GM18861 (cell line): Measurements from ENCODE around the gene RPH3AL.
"Not testable (repeated sequence)": the region's sequence is repeated elsewhere in the genome, so short reads cannot be mapped to it uniquely, and the experiment has no call there.

Source experiments
- ATAC-seq: cut with Tn5 transposase; IDR thresholded peaks from one replicate; pipeline ENCODE4 v1.9.1; 2021; ENCODE audit not compliant: unreplicated experiment

Gene RPH3AL

DNA sequence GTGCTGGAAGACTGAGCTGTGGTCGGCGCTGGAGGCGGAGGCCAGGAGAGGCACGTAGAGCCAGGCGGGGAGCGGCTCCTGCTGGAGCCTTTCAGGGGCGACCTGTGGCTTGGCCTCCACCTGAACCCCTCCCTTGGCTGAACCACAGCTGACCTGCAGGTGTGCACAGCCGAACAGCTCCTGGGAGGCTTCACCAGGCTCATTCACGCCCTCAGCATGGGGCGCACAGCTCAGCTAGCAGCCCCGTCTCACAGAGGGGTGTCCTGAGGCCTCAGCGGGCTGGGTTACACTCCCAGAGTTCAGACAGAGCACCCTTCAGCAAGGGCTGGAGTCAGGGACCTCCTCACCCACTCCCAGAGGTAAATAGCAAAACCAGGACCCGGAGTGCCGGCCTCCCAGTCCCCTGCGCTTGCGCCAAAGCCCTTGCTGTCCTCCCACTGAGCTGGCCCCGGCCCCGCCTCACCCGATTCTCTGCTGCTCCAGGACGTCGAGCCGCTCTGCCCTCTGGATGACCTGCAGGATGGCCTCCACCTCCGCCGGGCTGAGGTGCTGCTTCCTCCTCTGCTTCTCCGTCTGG, 31.7 kb downstream of the RPH3AL start:
- no peak for ATAC-seq

DNA sequence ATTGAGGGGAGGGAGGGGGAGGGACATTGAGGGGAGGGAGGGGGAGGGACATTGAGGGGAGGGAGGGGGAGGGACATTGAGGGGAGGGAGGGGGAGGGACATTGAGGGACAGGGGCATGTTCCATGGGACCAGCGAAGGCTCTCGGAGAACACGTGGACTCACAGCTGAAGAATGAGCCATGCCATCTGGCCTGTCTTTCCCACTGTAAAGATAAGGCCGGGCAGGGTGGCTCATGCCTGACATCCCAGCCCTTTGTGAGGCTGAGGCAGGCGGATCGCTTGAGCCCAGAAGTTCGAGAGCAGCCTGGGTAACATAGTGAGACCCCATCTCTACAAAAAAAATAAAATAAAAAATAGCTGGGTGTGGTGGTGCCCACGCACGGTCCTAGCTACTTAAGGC, 32.5 kb downstream of the RPH3AL start:
- ATAC-seq = no peak

DNA sequence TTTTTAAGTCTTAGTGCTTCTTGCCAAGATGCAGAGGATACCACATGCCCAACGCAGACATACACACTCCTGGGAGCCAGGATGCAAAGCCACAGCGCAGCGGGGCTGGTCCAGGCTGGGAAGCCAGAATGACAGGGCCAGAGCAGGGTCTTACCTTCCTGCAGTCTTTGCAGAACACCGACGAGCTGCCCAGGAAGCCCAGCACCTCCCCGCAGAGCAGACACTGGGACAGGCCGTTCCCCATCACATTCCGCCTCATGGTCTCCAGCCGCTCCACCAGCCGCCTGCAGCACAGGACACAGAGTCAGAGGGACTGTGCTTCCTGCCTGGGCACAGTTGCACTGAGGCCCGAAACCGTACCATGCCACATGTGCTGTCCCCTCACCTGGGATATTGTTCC, 33.3 kb downstream of the RPH3AL start:
- ATAC-seq = no peak

DNA sequence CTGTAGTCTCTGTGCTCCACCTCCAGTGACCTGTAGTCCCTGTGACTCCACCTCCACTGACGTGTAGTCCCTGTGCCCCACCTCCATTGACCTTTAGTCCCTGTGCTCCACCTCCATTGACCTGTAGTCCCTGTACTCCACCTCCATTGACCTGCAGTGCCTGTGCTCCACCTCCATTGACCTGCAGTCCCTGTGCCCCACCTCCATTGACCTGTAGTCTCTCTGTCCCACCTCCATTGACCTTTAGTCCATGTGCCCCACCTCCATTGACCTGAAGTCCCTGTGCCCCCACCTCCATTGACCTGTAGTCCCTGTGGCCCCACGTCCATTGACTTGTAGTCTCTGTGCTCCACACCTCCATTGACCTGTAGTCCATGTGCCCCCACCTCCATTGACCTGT, 35.5 kb downstream of the RPH3AL start:
- not testable (repeated sequence) for ATAC-seq

DNA sequence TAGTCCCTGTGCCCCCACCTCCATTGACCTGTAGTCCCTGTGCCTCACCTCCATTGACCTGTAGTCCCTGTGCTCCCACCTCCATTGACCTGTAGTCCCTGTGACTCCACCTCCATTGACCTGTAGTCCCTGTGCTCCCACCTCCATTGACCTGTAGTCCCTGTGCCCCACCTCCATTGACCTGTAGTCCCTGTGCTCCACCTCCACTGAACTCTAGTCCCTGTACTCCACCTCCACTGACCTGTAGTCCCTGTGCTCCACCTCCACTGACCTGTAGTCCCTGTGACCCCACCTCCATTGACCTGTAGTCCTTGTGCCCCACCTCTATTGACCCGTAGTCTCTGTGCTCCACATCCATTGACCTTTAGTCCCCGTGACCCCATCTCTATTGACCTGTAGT, 37.2 kb downstream of the RPH3AL start:
- not testable (repeated sequence) for ATAC-seq

DNA sequence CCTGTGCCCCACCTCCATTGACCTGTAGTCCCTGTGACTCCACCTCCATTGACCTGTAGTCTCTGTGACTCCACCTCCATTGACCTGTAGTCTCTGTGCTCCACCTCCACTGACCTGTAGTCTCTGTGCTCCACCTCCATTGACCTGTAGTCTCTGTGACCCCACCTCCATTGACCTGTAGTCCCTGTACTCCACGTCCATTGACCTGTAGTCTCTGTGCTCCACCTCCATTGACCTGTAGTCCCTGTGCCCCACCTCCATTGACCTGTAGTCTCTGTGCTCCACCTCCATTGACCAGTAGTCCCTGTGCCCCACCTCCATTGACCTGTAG, 38.0 kb downstream of the RPH3AL start:
- not testable (repeated sequence) for ATAC-seq

DNA sequence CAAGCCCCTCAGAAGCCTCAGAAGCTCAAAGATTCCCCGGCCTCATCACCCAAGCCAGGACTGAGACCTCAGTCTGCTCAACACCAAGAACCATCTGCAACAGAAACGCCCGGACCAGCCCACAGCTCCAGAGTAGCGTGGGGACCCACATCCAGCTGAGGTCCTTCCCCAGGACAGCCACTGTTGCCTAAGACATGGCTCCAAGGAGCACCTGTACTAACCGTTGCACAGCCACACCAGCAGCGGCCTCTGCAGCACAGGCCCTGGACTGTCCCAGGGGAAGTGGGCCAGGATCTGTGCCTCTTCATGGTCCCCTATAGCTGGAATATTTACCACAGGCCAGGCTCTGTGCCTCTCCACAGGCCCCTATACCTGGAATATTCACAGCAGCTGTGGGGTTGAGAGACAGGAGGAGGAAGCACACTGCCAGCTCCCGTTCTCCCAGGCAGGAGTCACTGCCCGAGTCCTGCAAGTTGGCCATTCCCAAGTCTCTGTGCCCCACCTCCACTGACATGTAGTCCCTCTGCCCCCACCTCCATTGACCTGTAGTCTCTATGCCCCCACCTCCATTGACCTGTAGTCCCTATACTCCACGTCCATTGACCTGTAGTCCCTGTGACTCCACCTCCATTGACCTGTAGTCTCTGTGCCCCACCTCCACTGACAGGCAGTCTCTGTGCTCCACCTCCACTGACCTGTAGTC, 38.5 kb downstream of the RPH3AL start:
- ATAC-seq = no peak

DNA sequence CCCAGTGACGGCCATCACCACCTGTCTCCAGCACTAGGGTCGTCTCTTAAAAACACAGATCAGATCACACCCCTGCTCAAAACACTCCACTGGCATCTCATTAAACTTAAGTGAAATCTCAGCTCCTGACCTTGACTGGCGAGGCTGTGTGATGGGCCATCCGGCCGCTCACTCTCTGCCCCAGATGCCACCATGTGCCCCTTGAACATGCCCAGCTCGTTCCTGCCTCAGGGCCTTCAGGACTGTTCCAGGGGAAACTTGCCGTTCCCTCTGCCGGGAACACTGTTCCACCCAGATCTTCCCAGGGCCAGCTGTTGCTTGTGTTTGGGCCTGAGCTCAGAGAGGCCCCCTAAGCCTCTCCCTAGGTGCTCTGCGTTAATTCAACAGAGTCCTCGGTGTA, 39.4 kb downstream of the RPH3AL start:
- ATAC-seq = no peak

DNA sequence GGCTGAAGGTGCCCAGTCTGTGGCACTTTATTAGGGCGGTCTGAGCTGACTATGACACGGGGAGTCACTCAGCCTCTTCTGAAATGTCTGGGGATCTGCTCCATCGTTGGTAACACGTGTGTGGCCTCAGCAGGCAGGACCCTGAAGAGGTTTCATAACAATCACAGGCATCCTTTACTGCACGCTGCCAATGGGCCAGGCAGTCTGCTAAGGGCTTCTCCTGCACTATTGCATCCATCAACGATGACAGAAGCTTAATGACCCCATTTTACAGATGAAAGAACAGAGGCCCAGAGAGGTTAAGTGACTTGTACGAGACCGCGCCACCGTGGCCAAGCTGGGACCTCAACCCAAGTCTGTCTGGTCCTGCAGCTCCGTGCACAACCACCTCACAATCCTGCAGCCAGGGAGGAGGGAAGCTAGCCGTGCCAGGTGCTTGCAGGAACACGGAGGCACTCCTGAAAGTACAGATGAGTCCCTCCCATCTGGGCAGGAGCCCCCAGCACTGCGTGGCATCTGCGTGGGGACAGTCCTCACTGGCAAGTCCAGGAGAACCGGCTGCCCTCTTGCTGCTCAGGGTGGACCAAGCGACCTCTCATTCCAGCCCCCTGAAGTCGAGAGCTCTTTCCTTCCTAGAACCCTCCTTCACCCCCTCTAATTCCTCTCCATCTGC, 40.0 kb downstream of the RPH3AL start:
- ATAC-seq = no peak

DNA sequence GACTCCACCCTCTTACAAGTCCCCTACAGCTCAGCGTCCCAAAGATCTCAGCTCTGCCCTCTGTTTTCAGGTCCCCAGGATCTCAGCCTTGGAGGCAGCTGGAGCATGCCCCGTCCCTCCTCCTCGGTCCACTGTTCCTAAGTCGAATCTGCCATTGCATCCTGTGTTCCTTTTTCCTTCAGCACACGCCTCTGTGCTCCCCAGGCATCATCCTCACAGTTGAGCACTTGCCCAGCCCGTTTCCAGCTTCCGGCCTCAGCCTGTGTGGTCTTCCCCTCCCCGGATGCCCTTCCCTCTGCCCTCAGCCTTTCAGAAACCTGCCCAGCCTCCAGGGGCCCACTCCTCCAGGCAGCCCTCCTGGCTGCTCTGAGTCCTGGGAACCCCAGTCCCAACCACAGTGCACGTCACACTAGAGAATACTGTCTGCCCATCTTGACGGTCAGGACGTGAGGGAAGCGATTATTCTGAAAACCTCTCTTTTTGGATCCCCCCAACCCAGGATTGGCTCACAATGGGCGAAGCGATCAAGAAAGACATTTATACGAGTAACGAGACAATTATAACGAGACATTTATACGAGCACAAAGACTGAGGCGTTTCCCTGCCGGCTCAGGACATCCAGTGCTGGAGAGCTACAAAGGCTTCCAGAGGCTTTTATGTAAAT, 41.4 kb downstream of the RPH3AL start:
- no peak for ATAC-seq

DNA sequence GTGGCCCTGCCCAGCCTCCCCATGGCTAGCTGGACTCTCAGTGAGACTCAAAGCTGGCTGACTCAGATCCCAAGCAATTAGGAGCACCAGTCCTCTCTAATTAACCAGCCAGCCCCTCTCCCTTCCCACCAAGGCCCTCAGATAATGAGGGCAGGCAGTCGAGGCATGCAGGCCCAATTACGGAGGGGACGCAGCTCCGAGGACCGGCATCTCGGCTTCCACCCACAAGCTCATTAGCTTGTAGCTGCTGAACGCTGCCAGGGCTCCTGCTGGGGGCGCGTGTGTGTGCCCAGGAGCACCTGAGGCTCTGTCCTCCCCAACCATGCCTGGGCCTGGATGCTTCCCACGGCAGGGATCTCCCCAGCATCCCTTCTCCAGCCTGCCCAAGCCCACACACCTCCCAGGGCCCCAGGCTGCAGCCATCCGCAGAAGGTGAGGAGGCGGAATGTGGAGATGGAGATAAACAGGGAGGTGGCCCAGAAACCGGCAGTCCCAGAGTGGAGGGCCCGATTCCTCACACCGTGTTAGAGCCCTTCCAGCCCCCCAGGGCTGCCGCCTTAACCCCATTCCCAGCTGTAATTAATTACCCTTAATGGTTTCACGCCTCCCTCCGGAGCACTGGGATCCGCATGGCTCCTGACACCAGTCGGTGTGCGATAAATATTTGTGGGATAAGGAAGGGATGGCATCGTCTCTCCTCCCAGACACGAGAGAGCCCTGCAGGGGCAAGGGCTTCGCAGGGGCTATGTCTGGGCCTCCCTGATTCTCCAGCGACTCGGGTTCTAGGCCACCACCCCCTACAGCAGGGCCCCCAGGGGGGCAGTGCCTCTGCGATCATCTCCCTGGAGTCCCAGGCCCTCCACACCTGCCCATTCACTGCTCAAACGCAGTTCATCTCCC, 42.2 kb downstream of the RPH3AL start:
- no peak for ATAC-seq

DNA sequence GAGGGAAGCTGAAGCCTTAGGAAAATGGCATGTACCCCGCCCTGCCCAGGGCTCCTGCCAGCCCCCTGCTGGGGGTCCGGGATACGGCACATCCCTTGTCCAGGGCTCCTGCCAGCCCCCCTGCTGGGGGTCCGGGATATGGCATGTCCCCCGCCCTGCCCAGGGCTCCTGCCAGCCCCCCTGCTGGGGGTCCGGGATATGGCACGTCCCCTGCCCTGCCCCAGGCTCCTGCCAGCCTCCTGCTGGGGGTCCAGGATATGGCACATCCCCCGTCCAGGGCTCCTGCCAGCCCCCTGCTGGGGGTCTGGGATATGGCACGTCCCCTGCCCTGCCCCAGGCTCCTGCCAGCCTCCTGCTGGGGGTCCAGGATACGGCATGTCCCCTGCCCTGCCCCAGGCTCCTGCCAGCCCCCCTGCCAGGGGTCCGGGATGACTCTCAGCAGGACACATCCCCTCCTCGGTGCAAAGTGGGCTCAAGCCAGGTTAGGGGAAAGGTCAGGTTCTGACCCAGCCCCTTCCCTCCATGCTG, 43.2 kb downstream of the RPH3AL start:
- no peak for ATAC-seq

DNA sequence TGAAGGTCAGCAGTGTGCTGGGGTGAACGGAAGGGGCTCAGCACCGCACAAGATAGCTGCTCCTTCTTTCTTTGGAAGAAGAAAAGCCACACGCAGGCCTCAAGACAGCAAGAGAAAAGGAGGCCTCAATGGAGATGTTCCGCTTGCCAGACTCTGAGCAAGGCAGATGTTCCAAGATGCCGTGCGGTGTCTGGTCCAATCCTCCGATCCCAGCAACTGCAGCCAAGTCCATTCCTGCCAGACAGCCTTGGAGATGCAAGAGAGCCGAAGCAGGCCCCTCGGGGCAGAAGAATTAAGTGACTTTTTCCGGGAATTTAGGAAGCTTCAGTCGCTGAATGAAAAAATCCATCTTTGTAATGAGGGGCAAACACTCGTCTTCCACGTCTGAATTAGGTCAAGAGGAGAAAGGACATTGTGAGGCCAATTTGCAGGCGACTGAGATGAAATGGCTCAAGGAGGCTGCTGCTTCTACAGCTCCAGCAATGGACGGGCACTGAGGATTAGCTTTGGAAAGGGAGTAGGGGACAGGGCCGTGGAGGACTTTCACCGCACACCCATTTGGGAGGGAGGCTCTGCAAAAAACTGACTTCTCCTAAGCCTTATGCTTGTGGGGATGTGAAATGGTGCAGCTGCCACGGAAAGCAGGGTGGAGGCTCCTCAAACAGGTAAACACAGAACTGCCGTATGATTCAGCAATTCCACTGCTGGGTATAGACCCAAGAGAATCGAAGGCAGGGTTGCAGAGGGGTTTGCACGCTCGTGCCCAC, 44.7 kb downstream of the RPH3AL start:
- no peak for ATAC-seq

DNA sequence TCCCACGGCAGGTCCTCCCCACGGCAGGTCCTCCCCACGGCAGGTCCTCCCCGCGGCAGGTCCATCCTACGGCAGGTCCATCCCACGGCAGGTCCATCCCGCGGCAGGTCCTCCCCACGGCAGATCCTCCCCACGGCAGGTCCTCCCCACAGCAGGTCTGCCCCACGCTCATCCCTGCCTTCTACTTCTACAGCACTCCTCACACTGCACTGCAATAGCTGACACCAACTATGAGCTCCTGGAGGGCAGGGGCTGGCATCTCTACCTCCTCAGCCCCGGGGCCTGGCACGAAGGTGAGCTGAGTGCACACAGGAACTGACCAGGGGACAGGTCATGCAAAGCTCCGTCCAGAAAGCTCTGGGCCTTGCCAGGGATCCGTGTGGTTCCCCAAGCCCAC, 45.3 kb downstream of the RPH3AL start:
- no peak for ATAC-seq

DNA sequence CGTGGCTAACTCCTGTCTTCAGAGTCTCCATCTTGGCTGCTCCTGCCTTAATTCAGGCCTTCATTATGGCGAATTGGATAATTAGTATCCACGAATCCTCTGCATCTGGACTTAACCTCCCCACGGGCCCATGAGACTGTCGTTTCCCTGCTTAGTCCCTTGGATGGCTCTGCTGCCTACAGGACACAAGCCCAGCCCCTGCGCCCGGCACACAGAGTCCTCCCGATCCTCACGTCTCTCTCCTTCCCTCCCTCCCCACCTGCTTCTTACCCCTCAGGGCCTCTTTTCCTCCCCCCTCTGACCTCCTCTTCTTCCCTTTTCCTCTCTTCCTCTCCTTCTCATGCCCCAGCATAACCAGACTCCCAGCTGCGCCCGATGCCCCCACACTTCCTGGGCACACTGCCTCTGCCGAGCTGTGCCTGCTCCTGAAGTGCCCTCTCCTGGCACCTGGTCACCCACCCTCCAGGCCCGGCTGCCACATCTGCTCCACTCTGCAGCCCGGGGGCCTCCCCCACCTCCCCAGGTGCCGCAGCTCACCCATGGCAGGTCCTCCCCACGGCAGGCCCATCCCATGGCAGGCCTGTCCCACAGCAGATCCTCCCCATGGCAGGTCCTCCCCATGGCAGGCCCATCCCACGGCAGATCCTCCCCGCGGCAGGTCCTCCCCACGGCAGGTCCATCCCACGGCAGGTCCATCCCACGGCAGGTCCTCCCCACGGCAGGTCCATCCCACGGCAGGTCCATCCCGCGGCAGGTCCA, 45.9 kb downstream of the RPH3AL start:
- ATAC-seq = no peak

DNA sequence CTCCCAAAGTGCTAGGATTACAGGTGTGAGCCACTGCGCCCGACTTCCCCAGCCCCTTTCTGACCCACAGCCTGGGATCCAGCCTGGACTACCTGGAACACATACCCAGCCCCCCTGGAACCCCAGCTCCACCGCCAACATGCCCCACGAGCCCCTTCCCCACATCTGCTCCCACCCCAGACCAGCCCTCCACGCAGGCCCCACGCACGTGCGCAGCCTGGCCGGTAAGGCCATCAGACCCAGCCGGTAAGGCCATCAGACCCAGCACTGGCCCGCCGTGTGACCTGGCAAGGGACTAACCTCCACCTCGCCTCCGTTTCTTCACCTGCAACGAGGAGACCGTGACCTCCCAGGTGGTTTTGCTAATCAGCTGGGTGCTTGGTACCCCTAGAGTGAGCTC, 46.5 kb downstream of the RPH3AL start:
- no peak for ATAC-seq

DNA sequence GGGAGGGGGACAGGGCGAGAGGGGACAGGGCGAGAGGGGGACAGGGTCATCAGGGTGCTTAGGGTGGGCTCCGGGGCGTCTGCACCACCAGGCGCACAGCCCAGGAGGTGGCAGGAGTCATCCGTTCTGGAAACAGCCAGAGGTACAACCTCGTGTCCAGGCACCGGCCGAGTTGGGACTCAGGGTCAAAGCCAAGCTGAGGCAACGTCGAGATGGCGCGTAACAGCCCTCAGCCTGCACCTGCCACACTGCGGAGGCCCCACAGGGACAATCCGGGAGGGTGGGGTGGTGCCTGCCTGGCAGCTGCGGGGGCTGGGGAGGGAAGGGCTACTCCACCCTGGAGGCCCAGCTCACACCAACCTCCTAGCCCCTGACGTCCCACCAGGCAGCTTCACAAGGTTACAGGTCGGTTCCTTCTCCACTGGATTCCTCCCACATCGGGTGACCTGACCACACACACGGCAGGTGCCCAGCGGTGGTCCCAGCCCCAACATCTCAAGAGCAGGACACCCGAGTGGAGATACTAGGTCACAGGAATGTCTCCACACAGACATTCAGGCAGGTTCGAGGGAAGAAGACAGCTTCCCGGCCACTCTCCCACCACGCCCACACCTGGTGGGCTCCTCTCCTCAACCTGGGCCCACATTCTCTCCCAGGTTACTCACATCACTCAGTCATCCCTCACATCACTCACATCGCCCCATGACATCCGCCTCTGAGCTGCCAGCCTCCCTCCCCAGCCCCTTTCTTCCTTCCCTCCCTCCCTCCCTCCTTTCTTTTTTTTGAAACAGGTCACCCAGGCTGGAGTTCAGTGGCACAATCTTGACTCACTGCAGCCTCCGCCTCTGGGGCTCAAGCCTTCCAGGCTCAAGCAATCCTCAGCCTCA, 47.3 kb downstream of the RPH3AL start:
- no peak for ATAC-seq

DNA sequence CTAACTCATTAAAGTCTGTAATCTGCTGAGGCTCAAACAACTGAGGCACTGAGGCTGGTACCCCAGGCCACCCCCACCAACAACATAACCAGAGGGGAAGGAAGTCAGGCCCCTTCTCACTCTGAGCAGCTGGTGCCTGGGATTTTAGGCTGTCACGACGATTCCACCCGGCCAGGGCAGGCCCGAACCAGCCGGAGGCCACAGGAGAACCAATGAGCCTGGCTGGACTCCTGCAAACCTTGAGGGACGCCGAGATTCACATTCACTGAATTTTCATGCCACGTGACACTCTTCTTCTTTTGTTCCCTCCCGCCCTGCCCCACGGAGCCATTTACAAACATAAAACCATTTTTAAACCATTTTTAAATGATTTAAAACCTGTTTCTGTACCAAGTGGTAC, 48.1 kb downstream of the RPH3AL start:
- ATAC-seq = no peak
